Activated naive CD4-positive, alpha-beta T cell treated with anti-CD3 and anti-CD28 coated beads, Interleukin-2, amount 50 U/mL, for 16 hours (primary cell): Measurements from ENCODE around the gene SPOCK1.

Experiments
- DNase-seq: peaks from one replicate; pipeline ENCODE4 v3.0.0-alpha.2; 2020

SPOCK1 gene

DNA sequence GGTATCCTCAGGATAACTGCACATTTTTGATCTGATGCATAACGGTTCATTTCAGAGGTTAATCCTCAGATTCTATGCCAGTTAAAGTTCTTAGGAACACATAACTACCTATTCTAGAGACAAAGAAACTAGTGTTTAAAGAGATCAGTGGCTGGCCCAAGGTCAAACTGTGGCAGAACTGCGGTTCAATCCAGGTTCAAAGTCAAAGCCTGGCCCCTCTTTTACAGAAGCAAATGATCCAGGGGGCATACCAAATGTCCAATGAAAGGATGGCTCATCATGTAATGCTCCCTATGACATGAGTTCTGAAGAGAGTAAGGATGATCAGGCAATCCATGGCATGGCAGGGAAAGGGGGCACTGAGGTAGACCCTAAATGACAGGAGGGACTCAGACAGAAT is 283.3 kb downstream of the SPOCK1 start:
- DNase-seq: no peak

DNA sequence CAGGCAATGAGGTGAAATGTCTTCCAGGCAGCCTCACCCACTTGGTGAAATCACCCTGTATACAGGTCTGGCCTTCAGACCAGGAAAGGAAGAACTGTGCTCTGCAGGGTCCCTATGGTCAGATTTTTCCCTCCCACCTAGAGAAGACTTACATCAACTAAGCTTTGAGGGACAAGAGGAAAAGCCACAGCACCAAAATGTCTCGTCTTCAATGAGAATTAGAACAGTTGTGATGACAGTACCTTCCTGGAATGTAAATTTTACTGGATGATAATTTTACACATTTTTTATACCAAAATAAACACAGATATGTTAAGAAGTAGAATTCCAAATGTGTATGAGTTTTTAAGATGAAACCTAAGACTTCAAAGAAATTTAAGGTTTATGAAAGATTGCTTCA is 283.9 kb downstream of the SPOCK1 start:
- DNase-seq: no peak

DNA sequence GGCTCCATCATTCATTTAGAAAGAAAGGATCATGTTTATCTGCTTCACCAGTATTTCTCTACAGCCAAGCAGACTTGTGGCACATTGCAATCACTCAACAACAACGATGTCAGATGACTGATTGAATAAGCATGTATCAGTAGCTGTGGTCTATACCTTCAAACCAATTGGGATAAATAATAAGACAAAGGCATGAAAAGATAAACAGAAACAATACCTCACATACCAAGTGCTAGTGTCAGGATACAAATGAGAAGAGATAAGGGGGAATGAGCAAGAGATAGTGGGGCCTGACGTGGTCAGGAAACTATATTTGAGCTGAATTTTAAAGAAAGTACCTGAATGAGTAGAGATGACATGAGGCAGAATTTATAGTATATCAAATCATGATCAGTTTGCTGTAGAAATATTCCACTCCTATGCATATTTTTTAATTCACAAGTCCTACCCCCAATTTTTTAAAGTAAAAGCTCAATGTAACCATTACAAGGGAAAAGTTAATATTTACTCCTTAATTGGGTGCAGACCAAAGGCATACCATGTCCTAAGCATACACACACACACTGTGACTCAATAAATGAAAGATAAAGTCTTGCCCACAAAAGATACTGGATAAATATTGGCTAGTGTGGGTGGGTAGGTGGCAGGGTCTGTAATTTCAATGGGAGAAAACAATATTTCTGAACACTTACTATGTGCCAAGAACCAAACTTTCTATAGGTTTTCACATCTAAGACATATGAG is 284.5 kb downstream of the SPOCK1 start:
- DNase-seq: no peak

DNA sequence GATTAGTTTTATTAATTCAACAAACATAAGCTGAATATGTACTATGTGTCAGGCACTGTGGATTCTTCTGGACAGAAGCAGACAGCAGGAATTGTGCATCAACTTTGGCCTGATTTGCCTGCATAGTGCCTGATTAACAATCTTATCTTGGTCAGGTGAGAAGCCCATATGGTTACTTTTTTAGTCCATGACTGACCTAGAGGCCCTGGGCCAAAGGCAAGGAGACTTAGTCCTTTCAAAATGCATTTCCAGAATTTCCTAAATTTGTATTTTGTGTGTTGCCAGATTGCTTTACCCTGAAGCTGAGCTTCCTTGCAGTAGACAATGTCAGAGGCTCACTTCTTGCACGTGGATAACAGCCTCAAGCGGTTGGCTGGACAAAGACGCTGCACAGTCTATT is 286.7 kb downstream of the SPOCK1 start:
- DNase-seq: no peak

DNA sequence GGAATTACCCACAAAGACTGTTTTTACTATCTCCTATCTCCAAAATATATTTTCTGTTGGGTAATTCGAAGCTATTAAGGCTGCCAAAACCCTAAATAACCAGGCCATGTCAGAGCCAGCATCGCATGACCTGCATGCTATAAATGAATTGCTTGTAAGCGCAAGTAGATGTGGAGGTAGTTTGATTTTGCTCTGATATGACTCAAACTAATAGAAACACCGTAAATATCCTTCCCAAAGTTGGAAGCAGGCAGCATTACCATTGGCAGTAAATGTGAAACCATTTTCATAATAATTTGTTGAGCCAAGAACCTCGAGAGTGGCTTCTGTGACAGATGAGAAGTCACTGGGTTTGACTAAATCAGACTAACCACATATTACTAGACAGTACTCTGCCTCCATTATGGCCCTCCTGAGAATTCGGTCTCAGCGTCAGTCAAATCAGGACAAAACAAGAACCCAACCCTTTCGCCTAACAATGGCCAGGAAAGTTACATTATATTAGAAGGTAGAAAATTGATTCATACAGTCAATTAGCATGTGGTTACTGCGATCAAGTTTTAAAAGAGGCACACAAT is 289.8 kb downstream of the SPOCK1 start:
- DNase-seq: no peak

DNA sequence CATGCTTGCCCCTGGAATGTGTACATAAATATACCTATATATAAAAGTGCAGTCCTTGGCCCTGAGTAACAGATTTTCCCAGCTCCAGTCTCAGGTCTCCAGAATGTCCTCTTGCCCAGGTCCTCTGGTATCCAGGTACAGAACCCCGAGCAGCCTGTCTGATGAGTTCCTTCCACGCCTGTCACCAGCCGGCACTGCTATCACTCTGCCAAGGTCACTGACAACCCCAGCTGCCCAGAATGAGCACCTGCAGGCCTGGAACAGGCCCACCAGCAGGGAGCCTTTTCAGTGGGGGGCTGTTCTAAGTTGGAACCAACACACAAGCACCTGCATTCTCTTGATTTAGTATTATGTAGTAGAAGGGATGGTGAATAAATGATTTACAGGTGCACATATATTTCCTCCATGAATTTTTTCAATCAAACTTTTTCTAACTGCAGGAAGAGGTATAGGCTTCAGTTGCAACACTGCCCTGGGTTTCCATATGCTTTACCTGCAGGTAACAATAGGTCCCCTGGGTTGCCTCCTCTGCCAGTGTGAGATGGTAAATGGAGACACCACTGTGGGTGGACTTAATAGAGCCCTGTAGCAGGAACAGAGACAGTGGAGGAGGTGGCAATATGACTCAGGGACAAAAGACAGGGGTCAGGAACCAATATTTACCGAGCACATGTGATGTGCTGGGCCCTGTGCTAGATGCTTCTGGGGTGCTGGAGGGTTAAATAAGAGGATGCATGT is 291.9 kb downstream of the SPOCK1 start:
- DNase-seq: no peak

DNA sequence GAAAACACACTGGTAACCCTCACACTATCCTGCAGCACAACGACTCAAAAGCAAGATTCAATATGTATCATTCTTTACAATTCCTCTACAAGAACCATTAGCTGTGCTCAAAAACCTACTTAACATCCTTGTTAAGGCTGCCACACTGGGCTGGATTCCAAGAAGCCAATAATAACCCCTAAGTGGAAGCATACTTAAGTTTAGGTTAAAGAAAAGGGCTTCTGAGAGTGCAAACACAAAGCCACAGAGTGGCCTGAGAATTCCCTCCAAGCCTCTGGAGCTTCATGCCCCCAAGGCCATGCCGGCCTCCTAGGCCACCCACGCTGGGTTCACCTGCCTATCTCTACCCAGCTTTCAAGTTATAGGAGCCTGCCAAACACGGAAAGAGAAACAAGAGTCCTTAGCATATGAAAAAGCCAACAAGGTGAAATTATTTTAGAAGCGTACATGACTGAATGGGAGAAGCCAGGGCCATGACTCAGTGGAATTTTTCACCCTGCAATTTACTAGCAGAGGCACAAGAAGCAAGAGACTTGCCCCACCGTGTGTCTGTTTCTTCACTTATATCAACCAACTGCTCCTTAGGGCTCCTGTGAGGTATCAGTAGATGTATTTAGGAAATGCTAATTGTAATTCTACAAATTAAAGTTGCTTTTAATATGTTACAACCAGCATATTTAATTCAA is 293.0 kb downstream of the SPOCK1 start:
- no peak for DNase-seq

DNA sequence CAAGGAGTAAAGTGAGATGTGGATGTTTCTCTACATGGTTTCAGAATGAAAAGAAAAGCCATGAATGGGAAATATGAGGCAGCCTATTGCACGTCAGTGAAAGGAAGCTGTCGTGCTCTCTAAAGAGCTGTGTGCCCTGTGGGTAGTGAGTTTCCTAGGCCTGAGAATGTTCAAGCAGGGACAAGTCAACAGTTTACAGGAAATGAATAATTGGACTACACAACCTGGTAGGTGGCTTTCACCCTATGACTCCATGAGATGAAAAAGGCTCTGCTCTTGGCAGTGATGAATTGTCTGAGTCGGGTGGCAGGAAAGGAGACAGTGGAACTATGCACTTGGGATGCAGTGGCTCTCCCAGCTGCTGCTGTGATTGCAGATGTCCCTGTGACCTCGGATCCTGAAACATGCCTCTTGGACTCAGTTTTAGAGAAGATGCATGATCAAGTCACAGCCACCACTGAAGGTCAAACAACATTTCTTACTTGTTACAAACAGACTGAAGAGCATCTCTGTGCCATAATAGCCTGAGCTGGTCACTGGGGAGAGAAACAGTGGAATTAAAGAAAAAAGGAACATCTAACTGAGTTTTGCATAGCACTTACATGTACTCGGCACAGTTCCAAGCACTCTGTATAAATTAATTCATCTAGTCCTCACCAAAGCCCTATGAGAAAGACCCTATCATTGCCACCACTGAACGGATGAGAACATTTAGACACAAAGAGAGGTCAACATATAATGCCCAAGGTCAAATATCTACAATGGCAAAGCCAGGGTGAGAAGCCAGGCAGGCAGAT is 293.7 kb downstream of the SPOCK1 start:
- DNase-seq: no peak

DNA sequence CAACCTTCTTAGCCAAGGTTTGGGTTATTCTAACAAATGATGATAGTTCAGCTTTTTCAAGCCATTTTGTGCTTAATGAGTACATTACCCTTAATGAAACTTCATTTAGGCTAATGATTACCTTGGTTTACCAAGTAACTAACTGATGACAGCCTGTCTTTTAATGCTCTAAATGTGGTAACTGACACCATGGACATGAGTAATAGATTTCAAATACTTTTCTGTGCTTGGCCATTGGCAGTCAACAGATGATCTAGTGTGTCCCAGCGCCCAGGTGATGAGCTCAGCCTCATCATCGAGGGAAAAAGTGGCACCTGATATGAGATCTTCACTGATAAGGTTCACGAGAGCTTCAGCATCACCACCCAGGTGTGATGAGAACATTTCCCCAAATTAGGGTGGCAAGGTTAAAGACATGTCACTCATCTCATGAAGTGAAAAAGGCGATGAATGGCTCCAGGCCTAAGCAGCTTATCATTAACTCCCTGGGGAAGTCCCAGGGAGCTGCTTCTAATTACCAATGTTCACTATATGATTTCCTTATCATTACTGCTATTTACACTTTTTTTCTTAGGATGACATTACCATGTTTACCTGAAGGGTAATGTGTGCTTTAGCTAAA is 296.0 kb downstream of the SPOCK1 start:
- no peak for DNase-seq

DNA sequence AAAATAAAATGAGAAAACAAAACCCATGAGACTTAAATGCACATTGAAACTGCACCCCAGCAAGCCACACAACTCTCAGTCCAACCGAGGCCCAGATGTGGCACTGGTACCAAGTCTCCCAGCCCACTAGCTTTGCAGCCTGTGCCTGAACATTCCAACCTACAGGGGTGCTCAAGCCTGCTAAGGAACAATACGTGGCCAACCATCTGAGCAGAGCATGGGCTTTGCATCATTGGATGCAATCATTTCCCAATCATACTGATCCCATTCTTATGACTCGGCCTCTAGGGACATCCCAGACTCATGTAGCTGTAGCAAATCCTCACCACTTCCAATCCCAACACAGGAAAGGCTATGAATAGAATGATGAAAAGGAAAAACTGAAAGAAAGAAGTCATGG is 297.2 kb downstream of the SPOCK1 start:
- no peak for DNase-seq

DNA sequence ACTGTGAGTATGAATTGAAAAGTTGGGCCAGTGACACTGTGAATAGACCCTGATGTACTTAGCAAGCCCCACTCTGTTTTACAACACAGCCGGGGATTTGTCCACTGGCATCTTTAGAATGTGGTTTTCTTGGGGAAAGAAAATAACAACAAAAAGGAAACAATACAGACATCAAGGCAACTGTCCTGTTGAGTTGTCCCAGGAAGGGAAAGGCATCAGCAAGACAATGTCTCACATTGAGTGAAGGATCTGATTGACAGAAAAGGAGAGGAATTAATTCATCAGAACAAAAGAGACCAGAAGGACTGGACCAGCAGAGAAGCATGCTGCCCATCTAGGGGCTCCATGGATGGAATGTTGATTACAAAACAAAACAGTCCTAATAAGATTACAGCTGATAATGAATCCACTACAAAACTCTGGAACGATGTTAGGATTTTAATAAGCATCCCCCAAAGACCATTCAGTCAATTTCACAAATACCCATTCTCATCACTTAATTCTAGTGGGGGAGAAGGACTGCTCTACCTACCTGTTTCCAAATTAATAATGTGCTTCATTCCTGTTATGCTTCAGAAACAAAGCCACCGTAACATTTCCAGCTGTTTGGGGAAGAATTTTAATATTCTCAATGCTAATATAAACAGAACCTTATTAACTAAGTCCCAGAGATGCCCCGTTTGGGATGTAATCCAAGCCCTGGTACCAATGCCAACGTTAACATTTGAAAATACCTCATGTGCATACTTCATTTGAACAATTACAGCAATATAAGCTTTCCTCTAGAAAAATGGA is 298.0 kb downstream of the SPOCK1 start:
- no peak for DNase-seq

DNA sequence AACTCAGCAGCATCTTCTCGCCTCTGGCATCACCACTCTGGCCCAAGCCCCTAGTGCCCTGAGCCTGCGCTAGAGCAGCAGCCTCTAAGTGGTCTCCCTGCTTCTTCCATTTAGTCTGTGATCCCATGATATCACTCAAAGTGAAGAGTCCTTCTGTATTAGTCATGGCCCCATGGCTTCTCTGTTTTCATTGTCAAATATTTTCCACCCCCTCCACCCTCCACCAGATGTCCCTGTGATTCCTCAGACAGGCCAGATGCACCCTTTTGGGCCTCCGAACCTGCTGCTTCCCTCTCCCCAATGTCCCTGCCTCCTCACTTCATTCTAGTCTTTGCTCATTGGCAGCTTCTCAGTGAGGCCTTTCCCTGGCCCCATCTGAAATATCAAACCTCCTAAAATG is 299.2 kb downstream of the SPOCK1 start:
- DNase-seq: no peak

DNA sequence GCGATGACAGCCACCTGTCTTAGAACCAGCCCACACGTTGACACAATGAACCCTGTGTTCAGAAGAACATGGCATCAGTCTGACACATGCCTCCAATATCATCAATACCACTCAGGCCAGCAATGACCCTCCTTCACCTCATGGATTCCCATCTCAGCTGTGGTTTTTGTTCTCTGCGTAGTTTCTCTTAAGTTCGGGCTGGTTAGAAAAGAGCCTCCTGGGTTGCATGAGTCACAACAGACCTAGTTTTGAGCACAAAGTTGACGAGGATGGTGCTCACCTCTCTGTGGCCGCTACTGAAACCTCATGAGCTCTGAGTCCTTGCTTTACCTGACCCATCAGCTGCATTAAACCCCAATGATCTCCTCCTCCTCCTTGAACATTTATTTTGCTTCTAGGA is 299.9 kb downstream of the SPOCK1 start:
- DNase-seq: no peak

DNA sequence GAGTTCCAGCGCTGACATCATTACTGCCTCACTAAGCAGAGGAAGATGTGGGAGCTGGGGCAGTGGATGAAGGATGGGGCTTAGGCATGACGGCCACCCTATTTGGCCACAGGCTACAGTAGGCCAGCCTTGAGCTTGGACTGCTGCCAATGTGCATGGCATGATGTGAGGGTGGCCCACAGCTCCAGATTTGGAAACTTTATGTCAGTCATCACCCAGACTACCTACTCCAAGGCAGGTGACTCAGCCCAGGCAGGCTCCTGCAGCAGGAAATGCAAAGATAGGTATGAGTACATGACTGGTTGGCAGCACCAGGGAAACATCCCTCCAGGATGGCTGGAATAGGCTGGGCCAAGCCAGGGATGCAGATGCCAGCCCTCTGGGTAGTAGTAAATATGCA is 303.6 kb downstream of the SPOCK1 start:
- DNase-seq: no peak

DNA sequence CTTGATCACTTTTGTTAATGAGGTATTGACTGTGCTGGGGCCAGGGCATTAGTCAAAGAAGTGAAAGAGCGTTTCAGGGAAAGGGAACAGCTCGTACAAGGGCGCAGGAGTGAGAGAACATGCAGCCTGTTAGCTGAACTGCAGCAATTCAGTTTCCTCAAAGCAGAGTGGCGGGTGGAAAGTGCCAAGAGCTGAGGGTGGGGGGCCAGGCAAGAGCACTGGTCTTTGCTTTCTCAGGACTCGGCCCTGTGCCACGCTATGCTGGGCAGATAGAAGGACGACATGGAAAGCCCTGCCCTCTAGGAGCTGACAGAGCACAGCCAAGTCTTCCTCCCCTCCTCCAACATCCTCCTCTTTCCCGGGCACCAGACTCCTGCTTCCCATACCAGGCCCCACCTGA is 304.8 kb downstream of the SPOCK1 start:
- DNase-seq: no peak

DNA sequence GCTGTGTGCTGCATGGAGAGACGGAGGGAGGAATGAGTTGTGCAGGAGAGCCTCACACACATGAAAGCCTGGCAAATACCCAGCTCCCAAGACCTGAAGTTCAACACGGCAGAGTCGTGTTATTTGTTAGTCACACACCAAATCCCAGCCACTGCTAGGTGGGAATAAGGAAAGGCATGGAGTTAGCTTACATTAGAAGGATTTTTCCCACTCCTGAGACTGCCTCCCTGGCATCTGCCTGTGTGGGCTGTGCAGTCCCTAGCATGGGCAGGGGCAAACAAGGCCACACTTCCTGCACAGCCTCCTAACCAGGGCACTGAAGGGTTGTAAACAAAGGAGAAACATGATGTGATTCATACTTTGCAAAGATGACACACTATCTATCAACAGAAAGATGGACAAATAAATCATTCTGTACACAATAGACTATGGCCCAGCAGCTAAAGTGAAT is 306.8 kb downstream of the SPOCK1 start:
- DNase-seq: no peak

DNA sequence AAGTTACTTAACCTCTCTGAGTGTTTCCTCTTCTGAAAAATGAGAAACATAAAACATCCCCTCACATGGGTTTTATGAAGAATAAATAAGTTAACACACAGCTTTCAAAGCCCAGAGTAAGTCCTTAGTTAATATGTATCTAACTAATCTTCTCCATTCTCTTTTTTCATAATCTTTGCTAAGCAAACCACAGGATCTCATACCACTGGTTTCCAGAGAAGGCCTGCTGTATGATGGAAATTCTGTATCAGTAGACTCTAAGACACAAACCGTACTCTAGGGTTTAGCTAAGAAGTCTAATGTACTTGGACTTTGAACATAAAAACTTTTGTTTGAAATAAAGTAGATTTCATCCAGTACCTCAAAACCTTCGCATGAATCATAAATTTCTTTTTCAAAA is 307.9 kb downstream of the SPOCK1 start:
- no peak for DNase-seq

DNA sequence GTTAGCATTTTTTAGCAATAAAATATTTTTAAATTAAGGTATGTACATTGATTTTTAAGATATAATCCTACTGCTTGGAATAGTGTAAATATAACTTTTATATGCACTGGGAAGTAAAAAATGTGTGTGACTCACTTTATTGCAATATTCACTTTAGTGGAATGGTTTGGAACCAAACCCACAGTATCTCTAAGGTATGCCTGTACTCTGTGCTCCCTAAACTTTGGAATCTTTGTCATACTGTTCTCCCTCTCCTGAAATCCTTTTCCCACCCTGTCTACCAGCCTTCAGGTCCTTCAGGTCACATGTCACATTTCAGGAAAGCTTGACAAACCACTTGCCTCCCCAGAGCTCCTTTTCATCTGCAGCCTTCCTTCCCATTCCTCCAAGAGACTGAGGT is 308.7 kb downstream of the SPOCK1 start:
- no peak for DNase-seq

DNA sequence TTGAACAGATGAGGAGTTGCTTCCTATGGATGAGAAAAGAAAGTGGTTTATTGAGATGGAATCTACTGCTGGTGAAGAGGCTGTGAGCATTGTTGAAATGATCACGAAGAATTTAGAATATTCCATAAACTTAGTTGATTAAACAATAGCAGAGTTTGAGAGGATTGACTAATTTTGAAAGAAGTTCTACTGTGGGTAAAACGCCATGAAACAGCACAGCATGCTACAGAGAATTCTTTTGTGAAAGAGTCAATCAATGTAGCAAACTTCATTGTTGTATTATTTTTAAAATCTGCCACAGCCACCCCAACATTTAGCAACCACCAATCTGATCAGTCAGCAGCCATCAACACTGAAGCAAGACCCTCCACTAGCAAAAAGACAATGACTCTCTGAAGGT is 309.1 kb downstream of the SPOCK1 start:
- no peak for DNase-seq

DNA sequence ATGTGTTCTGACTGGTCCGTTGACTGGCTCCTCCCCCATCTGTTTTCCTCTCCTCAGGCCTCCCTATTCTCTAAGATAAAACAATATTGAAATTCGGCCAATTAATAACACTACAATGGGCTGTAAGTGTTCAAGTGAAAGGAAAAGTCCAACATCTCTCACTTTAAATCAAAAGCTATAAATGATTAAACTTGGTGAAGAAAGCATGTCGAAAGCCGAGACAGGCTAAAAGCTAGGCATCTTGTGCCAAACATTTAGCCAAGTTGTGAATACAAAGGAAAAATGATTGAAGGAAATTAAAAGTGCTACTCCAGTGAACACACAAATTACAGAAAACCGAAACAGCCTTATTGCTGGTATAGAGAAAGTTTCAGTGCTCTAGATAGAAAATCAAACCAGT is 310.6 kb downstream of the SPOCK1 start:
- DNase-seq: no peak

DNA sequence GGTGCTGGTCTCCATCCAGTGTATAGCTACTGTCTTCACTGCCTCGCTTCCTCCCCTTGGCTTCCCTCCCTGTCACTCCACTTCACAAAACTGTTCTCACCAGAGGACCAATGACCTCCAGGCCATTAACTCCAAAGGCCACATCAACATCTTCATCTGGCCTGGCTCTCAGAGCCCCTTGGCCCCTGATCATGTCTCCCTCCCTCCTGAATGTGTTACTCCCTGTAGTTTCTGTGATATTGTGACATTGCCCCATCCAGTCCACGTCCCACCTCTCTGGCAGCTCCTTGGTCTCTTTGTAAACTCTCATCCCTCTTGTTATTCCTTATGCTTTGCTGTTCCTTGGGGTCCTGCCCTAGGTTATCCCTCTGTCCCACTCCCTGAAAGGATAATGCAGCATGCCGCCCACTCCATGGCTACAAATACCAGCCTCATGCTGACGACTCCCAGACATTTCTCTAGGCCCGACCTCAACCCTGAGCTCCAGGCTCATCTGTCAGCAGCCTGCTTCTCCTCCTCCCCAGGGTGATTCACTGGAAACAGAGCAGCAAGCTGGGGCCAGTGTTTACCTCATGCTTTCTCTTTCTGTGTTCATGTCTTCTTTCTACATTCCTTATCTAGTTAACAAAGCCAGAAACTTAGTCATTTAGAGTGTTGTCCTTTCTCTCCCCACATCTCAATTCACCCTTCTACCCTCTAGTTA is 312.2 kb downstream of the SPOCK1 start:
- no peak for DNase-seq
